ENCODE measurements around the gene BORCS8.
"Not testable (repeated sequence)": the region's sequence is repeated elsewhere in the genome, so short reads cannot be mapped to it uniquely, and the experiment has no call there.

The BORCS8 gene

DNA sequence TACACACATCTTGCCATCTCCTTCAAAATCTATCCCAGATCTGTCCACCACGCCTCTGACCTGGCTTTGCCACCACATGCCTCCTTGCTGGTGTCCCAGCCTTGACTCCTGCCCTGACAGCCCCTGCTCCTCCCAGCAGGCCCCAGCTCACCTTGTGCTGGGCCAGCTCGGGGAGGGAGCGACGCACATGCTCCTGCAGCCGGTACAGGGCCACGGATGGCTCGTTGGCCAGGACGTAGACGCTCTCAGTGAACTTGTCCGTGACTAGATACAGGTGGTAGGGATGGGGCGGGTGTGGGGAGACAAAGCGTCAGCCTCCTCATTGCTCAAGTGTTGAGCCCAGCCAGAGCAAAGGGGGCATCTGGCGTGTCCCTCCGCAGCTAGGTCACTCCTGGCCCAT is 5.2 kb downstream of the BORCS8 start:
- Histone ChIP-seq H3K27ac (no peak overlapping the region), H3K4me3 (no peak overlapping the region)

DNA sequence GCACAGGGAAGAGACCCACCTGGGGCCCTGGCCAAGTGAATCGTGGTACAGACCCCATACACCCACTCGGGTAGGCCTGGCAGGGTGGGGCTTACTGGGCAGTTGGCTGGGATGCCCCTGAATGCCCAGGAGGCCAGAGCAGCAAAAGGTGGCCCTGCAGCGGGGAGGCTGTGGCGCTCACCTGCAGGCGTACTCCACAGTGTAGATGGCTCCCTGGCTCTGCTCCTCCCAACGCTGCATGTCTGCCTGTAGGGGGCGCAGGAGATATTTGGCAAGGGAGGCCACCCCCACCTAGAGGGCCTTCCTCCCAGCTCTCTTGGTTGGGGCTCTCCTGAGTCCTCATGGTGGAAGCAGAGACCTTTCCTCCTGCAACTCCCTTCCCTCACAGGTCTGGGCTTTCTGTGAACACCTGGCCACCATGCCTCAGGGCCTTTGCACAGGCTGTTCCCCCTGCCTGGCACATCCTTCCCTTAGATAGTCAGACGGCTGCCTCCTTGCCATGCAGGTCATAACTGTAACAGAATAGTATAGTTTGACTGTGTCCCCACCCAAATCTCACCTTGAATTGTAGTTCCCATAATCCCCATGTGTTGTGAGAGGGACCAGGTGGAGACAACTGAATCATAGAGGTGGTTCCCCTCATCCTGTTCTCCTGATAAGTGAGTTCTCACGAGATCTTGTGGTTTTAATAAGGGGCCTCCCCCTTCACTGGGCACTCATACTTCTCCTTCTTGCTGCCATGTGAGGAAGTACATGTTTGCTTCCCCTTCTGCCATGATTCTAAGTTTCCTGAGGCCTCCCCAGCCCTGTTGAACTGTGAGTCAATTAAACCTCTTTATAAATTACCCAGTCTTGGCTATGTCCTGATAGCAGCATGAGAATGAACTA is 5.9 kb downstream of the BORCS8 start:
- H3K4me3 ChIP-seq, result no peak overlapping the region
- no peak overlapping the region for H3K27ac ChIP-seq

DNA sequence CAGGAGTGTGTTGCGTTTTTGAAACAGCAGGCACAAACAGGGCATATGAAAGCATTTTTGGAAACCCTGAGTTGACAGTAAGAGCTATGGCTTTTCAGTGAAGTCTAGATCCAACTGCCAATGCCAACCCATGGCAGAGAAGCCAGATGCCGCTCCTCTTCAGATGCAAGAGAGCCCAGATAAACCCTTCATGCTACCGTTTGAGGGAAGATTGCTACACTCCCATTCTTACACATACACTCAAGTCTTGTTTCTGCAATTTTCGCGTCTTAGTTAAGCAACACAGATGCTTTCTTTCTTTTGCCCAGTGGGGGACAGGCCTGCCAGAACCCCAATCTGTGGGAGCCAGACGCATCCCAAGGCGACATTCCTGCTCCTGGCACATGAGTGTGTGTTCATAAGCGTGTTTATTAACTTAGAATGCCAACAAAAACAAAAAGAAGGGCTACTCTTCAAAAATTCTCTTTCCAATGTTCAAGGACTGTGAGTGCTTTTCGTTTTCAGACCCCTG is 10.4 kb downstream of the BORCS8 start:
- Histone ChIP-seq H3K27ac (no peak overlapping the region), H3K4me3 (no peak overlapping the region)

DNA sequence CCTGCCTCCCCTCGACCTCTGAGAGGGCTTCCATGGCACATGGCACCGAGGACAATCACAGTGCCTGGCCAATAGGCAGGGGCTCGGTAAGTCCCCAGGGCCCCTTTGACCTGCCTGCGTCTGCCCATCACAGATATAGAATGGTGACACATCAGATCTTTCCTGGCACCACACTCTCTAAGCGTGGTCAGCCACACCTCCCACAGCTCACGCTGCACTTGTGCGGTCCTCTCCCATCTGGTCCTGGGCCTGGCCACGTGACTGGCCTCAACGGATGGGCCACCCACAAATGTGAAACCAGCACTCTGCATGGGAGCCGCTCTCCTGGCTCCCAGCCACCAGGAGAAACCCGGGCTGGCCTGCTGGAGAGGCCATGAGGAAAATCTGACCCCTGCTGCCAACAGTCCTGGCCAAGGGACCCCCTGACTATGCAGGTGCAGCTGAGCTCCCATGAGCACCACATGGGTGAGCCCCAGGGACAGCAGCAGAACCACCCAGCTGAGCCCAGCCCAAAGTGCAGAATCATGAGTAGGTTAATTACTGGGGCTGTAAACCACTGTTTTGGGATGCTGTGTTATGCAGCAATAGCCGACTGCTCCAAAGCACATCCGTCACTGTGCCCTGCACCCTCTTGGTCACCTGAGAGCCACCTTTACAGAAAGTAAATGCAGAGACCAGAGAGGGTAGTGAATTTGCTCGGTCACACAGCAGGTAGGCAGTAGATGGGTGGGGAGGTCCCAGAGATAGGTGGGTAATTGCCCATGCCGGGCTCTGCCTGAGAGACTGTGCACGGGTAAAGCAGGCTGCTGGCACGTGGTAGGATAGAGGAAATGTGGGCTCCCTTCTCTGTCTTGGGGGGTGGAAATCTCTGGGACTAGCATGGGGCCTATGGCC is 12.2 kb downstream of the BORCS8 start:
- no peak overlapping the region for H3K27ac ChIP-seq
- no peak overlapping the region for H3K4me3 ChIP-seq

DNA sequence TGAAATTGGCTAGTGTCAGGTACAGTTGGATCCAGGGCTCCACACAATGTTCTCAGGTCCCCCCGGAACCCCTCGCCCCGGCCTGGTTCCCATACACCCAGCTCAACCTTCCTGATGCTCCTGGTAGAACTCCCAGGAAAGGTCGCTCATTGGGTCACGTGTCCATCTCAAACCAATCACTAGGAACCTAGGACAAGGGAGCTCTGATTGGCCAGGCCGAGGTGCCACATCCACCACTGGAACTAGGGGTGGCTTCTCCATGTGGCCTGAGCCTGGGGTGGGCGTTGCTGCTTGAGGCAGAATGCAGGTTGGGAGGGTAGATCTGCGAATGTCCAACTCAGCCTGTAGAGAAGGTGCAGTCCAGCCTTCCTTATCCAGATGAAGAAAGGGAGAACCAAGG is 15.0 kb downstream of the BORCS8 start:
- no peak overlapping the region for H3K27ac ChIP-seq

DNA sequence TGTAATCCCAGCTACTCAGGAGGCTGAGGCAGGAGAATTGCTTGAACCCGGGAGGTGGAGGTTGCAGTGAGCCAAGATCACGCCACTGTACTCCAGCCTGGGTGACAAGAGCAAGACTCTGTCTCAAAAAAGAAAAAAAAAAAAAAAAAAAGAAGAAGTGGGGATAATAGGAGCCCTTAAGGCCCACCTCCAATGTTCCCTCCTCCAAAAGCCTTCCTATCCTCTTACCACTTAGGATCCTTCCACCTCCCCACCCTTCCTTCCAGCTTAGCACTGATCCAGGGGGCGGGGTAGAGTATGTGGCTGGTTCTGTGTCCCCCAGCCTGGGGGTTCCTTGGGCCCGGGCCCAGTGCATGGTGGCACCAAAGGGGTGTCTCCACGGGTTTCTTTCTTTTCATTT is 18.7 kb downstream of the BORCS8 start:
- not testable (repeated sequence) for H3K27ac ChIP-seq, H3K4me3 ChIP-seq

More for the DNA sequence above, 15.0 kb downstream of the BORCS8 start:
- H3K4me3 ChIP-seq, result no peak overlapping the region

DNA sequence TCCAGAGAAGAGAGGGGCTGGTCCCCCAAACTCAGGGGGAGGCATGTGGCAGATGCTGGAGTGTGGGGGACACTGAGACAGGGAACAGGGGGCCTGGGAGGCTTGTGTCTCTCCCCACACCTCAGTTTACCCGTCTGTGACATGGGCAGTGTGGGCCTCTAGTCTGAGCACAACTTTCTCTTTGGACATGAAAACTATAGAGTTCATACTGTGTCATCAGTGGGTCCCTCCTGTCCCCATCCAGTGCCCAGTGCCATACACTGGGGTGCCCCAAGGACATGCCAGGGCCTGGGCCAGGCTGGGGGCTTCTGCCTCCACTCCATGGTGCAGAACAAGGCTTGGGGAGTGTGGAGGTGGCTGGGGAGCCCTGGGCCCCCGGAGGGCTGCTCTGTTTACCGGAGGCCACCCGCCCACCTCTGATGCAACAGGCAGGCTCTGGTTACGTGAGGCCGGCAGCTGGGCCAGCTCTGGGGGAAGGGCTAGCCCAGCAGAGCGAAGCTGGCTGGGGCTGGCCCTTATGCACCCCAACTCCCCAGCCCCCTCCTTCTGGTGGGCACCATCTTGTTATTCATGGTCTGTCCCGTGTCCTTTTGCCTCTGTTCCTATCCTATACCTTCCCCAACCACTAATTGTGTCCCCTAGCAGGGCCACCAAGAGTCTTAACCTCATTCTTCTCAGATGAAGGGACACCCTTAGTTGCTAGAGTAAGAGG is 20.0 kb downstream of the BORCS8 start:
- H3K4me3 ChIP-seq, result no peak overlapping the region
- no peak overlapping the region for H3K27ac ChIP-seq

DNA sequence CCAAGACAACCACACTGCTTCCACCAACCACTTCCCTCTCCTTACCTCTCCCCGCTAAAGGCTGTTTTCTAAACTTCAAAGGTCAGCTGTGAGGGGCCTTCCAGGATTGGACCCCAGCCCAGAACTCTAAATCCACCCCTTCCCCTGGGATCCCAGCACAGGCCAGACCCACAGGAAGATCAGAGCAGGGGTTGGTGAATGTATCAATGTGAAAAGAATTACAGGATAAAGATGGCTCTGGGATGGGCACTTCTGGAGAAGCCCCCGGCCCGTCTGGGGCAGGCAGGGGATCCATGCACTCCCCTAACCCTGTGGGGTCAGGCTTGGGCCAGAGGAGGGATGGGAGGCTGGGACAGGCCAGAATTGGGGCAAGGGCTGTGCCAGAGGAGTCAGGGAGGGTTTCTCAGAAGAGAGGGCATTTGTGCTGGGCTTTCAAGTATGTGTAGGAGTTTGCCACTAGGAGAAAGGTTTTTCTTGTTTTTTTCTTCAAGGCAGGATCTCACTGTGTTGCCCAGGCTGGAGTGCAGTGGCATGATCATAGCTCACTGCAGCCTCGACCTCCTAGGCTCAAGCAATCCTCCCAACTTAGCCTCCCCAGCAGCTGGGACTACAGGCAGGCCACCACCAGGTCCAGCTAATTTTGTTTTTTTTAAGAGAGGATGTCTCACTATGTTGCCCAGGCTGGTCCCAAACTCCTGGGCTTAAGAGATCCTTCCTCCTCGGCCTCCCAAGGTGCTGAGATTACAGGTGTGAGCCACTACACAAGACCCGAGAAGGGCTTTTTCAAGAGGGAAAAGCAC is 20.9 kb downstream of the BORCS8 start:
- no peak overlapping the region for H3K27ac ChIP-seq
- H3K4me3 ChIP-seq, result no peak overlapping the region

DNA sequence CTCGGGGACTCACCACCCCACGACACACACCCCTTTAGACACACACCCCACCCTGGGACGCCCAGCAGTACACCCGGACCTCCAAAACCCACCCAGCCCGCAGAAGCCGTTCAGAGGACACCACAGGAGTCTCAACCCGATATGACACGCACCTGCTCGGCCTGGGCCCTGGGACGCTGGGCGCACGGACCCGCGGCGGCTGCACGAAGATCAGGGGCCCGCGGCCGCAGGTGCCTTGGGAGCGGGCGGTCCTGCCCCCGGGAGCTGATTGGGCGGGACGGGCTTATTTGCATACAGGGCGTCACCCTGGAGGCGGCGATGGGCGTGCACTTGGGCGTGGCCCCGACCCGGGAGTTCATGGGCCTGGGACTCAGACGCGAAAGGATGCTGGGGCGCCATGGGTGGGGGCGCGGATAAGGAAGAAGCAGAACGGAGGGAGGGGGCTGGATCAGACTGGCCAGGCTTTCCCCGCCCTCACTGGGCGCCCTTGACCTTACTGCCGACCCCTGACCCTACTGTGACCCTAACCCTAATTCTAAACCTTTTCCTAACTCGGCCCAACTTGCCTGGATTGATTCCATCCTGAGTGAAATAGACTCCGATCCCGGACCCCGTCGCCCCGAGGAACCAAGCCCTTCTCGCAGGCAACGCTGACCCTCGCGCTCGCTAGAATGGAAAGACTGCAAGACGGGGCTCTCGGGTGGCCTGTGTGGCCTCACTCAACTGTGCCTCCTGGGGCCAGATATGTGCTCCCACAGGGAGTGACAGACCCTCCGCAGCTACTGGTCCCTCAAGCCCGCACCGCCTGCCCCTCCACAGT is 21.7 kb downstream of the BORCS8 start, which contains the start of gene MEF2B:
Gene MEF2B (minus strand): TSS at position 211 of the 820 bp plus-strand sequence. CDS start 19,528 bp downstream, outside the sequence.
- H3K27ac ChIP-seq, result no peak within 1 kb of the TSS
- peak within 1 kb of the TSS in 6 of 7 experiments; percentile 1 to 23 (median 10) for H3K4me3 ChIP-seq

DNA sequence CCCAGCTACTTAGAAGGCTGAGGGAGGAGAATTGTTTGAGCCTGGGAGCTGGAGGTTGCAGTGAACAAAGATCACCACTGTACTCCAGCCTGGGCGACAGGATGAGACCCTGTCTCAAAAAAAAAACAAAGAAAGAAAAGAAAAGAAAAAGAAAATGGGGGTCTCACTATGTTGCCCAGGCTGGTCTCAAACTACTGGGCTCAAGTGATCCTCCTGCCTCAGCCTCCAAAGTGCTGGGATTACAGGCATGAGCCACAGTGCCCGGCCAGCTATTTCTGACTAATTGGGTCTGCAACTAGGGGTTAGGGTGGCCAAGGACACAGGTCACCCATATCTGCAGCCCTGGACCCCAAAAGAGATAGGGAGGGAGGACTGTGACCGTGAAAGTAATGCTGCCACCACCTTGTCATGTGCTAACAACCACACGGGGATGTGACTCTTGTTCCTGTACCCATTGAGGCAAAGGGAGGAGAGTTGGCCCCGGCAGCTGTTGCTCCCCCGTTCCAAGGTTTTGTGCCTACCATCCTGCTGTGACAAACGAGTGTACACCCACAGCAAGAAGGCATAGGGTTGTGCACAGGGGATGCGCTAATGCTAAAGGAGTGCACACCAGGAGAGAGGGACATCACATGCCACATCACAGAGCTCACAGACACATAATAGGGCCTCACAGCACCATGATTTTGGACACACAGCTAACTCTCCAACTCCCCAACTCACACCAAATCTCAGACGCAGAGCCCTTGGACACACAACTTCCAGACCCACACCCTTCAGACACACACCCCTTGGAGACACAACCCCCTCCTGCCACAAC is 22.5 kb downstream of the BORCS8 start:
- H3K4me3 ChIP-seq, result peak overlapping the region in 4 of 7 experiments; percentile 6 to 23 (median 14)
- no peak overlapping the region for H3K27ac ChIP-seq

DNA sequence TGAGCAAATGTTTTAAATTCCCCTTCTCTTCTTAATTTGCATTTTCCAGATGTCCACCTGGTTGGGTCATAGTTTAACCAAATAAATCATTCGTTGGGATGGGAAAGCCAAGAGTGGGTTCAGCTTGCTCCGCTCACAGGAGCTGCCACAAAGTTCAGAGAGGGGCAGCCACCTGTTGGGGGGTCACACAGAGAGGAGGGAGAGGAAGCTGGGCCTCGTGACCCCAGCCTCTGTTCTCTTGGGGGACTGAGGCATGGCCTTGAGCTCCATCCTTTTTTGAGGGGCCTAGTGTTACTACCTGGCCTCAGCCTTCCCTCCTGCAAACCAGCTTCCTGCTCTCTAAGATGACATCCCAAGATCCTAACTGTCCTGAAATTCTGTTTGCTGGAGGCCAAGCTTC is 24.3 kb downstream of the BORCS8 start:
- Histone ChIP-seq H3K27ac (no peak overlapping the region), H3K4me3 (no peak overlapping the region)

DNA sequence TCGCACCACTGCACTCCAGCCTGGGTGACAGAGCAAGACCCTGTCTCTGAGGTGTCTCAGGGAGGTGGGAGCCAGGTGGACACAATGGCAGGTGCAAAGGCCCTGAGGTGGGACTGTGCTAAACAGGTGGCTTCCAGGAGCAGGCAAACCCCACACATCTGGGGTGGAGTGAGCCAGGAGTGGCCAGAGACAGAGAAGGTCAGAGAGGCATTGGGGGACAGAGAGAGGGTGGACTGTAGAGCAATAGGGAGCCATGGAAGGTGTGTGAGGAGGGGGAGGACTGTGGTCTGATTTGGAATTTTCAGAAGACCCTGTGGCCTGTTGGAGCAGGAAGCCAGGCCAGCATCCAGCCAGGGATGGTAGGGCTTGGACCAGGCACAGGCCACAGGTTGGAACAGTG is 26.6 kb downstream of the BORCS8 start:
- Histone ChIP-seq H3K27ac (no peak overlapping the region), H3K4me3 (no peak overlapping the region)

DNA sequence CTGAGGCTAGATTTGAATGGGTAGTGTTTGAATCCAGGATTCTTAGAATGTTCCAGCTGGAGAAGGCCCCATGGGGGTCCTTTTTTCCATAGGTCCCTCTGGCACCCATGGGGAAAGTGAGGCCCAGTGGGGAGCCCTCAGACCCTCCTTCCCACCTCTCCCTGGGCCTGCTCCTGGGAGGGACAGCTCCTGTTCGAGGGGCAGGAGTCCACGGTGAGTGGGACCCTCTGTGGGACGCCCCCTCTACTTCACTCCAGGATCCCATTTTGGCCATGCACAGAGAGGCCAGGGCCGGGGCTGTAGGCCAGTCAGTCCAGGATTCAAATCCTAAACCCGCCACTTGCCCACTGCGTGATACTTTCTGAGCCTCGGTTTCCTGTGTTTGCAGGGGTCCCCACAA is 29.5 kb downstream of the BORCS8 start:
- Histone ChIP-seq H3K4me3 (no peak overlapping the region), H3K27ac (no peak overlapping the region)

DNA sequence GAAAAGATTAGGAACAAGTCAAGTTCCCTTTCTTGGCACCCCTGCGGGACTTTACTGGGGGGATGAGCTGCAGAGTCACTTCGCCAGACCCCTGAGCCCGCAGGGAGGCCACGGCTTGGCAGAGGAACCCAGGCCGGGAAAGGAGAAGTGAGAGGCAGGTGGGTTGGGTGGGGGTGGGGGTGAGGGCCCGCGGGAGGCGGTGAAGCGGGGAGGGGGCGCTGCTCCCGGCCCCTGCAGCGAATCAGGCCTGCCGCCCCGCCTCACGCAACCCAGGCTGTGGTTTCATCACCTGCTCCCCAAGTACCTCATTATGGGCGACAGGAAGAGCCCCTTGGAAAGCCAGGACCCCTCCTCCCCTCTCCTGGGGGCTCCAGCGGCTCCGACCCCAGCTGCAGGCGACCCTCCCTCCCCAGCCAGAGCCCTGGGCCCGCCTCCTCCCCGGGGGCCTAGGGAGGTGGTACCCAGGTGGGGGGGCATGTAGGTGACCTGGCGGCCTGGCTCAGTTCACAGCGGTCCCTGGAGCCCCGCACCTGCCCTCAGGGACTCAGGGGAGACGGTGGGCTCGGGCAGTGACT is 31.4 kb downstream of the BORCS8 start:
- no peak overlapping the region for H3K4me3 ChIP-seq
- no peak overlapping the region for H3K27ac ChIP-seq

DNA sequence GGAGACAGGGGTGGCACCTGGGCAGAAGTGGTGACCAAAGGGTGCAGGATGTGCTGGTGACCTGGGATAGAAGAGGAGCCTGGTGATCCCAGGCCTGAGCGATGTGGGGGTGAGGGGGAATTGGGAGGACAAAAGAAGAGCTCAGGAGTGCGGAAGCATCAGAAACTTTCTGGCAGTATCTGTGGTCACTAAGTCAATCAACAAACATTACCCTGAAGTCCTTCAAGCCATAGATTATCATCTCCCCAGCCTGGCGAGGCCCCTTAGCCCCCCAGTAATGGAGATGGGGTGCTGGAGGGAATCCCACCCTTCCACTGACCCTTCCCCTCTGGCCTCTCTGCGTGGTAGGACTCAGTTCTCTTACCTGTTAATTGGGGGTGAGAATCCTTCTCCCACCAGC is 32.4 kb downstream of the BORCS8 start:
- Histone ChIP-seq H3K4me3 (no peak overlapping the region), H3K27ac (no peak overlapping the region)

DNA sequence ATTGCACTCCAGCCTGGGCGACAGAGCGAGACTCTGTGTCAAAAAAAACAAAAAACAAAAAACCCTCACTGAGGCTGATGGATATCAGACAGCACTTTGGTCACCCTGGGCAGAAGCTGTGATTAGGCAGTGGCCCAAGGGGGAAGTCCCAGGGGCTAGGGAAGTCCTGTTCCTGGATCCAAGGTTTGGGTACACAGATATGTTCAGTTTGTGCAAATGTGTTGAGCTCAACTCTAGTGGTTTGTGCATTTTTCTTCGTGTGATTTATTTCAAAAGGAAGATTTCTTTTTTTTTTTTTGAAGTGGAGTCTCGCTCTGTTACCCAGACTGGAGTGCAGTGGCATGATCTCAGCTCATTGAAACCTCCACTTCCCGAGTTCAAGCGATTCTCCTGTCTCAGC is 34.1 kb downstream of the BORCS8 start:
- Histone ChIP-seq H3K27ac (no peak overlapping the region), H3K4me3 (no peak overlapping the region)
